Esophagus muscularis mucosa (tissue), 4 donors: ENCODE data around the gene HOXB8. TPM values are rescaled to one million over a fixed set of nuclear protein-coding genes. Genes with fewer than 3 reads are reported as not detected.

Source experiments
- DNase-seq: peaks from one replicate; pipeline ENCODE4 v3.0.0-alpha.2; 2017; ENCODE audit errors: extremely low spot score
- H3K27ac ChIP-seq, 4 donors: fragments of 200-600 bp; sonication (generic); replicated peaks in 1 of 4; 1 replicate in 3 of 4; 2 replicates in 1 of 4; pipeline ENCODE4 v1.5.1; 2016 to 2019; ENCODE audit warnings: mild to moderate bottlenecking in 1 of 4
- H3K27me3 ChIP-seq, 4 donors: fragments of 200-600 bp; sonication (generic); one replicate each; pipeline versions ENCODE4 v1.5.1 to v1.6.0; 2016 to 2019
- H3K36me3 ChIP-seq, 4 donors: fragments of 200-600 bp; sonication (generic); one replicate each; pipeline ENCODE4 v1.5.1; 2016 to 2019
- H3K4me1 ChIP-seq, 4 donors: fragments of 200-600 bp; sonication (generic); one replicate each; pipeline ENCODE4 v1.5.1; 2016 to 2019
- H3K4me3 ChIP-seq, 4 donors: fragments of 200-600 bp; sonication (generic); 1 replicate in 2 of 4; 2 replicates in 2 of 4; pipeline ENCODE4 v1.5.1; 2016 to 2019; ENCODE audit warnings: mild to moderate bottlenecking in 4 of 4, moderate library complexity in 1 of 4
- H3K9me3 ChIP-seq, 4 donors: fragments of 200-600 bp; sonication (generic); 1 replicate in 3 of 4; 2 replicates in 1 of 4; pipeline ENCODE4 v1.5.1; 2016 to 2019
- EP300 ChIP-seq: sonication (generic); formaldehyde crosslinking; IDR thresholded peaks from one replicate; pipeline ENCODE4 v1.6.1; 2017; ENCODE audit warnings: antibody characterized with exemption
- POLR2A ChIP-seq: fragments of 450-650 bp; IDR thresholded peaks from one replicate; pipeline ENCODE4 v1.6.1; 2017; ENCODE audit warnings: antibody characterized with exemption, moderate library complexity, mild to moderate bottlenecking, low read depth
- POLR2AphosphoS5 ChIP-seq, 2 donors: sonication (generic); formaldehyde crosslinking; IDR thresholded peaks; one replicate each; pipeline ENCODE4 v1.6.1; 2017; ENCODE audit warnings: antibody characterized with exemption in 2 of 2
- WGBS: methylation state at CpG from one replicate; pipeline ENCODE4 v1.1.5; 2018; 5-methylcytosine and 5-hydroxymethylcytosine counted together
- intact Hi-C: fragments of 100-400 bp; cut with DNase I; formaldehyde crosslinking; loops from one replicate; pipeline ENCODE4 v1.15.1; 2023
- total RNA-seq, 4 donors: library from RNA; depleted of rRNA; stranded (reverse); fragments of >200 nt; gene quantifications; one replicate each; pipeline versions ENCODE4 v1.1.0 to v1.2.1, GENCODE V29; 2016
- TF ChIP-seq, protein P1 (sequence below), 3 experiments: fragments of 200-600 bp in 2 of 3; fragments of 450-650 bp in 1 of 3; sonication (generic) in 2 of 3; IDR thresholded peaks; one replicate each; pipeline ENCODE4 v1.5.1; 2017 to 2019; ENCODE audit warnings: antibody characterized with exemption in 3 of 3, mild to moderate bottlenecking in 2 of 3, moderate library complexity in 1 of 3

Gene HOXB8
- total RNA-seq, 4 donors from 2014 or later, result not detected

DNA sequence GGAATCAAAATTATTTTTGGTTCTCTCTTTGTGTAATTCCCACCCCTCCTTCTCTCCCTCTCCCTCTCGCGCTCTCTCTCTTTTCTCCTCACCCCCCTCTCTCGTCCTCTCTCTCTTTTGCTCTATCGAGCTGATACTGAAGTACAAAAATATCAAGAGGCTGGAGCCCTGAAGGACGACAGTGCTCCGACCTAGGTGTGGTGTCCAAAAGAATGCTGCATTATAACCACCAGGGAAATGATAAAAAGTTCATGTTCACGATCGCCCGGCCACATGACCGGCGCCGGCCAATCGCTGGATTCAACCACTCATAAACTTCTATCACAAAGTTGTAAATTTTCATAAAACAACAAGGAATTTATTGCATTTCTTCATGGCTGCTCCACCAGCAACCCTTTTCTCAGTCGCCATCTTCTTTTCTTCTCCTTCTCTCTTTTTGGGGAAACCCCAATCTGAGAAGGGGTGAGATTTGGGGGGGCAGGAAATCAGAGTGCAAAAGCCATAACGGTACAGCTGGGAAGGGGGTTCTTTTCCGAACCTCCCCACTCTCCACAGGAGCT lies 10.2 kb downstream of the HOXB8 start, which contains the start of gene HOXB6:
HOXB6 (minus strand) TSS at position 217 of the 560 bp plus-strand sequence. CDS start 6,836 bp downstream, outside the sequence.
- Histone ChIP-seq H3K27me3 (peaks cover 18 to 100% (median 92%) of the 10 kb centered on the region in 4 donors), H3K9me3 (no peaks in the 10 kb centered on the region), H3K36me3 (no peaks in the 10 kb centered on the region), H3K4me1 (peaks cover 7 to 20% (median 15%) of the 10 kb centered on the region in 4 donors), H3K27ac (no peak within 1 kb of the TSS), H3K4me3 (peak within 1 kb of the TSS in 2 of 4 donors; percentile 8 to 16)
- WGBS, result 17% methylated on average over 16 of the region's 16 CpGs
- DNase-seq, result no peak
- intact Hi-C loops, result no loop called here
- TF ChIP-seq, protein P1, sequence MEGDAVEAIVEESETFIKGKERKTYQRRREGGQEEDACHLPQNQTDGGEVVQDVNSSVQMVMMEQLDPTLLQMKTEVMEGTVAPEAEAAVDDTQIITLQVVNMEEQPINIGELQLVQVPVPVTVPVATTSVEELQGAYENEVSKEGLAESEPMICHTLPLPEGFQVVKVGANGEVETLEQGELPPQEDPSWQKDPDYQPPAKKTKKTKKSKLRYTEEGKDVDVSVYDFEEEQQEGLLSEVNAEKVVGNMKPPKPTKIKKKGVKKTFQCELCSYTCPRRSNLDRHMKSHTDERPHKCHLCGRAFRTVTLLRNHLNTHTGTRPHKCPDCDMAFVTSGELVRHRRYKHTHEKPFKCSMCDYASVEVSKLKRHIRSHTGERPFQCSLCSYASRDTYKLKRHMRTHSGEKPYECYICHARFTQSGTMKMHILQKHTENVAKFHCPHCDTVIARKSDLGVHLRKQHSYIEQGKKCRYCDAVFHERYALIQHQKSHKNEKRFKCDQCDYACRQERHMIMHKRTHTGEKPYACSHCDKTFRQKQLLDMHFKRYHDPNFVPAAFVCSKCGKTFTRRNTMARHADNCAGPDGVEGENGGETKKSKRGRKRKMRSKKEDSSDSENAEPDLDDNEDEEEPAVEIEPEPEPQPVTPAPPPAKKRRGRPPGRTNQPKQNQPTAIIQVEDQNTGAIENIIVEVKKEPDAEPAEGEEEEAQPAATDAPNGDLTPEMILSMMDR (IDR thresholded peaks at IDR 0.05), result no peak
- TF ChIP-seq POLR2A, result no peak
- TF ChIP-seq POLR2AphosphoS5 (IDR thresholded peaks at IDR 0.05), result no peak
- TF ChIP-seq EP300, result no peak

- peak overlapping the region in 2 of 4 donors; percentile 8 to 16 for H3K4me3 ChIP-seq
- H3K9me3 ChIP-seq, result no peaks in the 10 kb centered on the region
- H3K27ac ChIP-seq, result no peak overlapping the region
- intact Hi-C loops, result no loop called here
- no peak for TF ChIP-seq POLR2AphosphoS5 (IDR thresholded peaks at IDR 0.05)
- TF ChIP-seq, protein P1 (IDR thresholded peaks at IDR 0.05), result no peak
- TF ChIP-seq EP300, result no peak
- TF ChIP-seq POLR2A, result no peak
- DNase-seq, result no peak
- 10% methylated on average over 20 of the region's 21 CpGs for WGBS
- peaks cover 18 to 100% (median 91%) of the 10 kb centered on the region in 4 donors for H3K27me3 ChIP-seq
- peaks cover 5 to 18% (median 12%) of the 10 kb centered on the region in 4 donors for H3K4me1 ChIP-seq
- no peaks in the 10 kb centered on the region for H3K36me3 ChIP-seq
These were observed 10.9 kb downstream of the HOXB8 start for GRCh38 chr17:48603959-48604769.

- peaks cover 18 to 100% (median 86%) of the 10 kb centered on the region in 4 donors for H3K27me3 ChIP-seq
- no peaks in the 10 kb centered on the region for H3K9me3 ChIP-seq
- intact Hi-C loops, result no loop called here
- DNase-seq, result no peak
- H3K4me3 ChIP-seq, result peak overlapping the region in 1 of 4 donors; percentile 12
- peaks cover 18 to 38% (median 28%) of the 10 kb centered on the region in 4 donors for H3K4me1 ChIP-seq
- H3K27ac ChIP-seq, result no peak overlapping the region
- H3K36me3 ChIP-seq, result no peaks in the 10 kb centered on the region
- WGBS, result 14% methylated on average over 14 of the region's 35 CpGs
- TF ChIP-seq, protein P1 (IDR thresholded peaks at IDR 0.05), result no peak
- TF ChIP-seq POLR2A (no peak), POLR2AphosphoS5 (IDR thresholded peaks at IDR 0.05) (no peak), EP300 (no peak)
These were observed 13.3 kb downstream of the HOXB8 start for GRCh38 chr17:48601539-48602425.

GRCh38 chr17:48601207-48601538 lies 13.9 kb downstream of the HOXB8 start:
- Histone ChIP-seq H3K36me3 (no peaks in the 10 kb centered on the region), H3K4me3 (no peak overlapping the region), H3K27ac (no peak overlapping the region), H3K9me3 (no peaks in the 10 kb centered on the region), H3K4me1 (peaks cover 23 to 44% (median 34%) of the 10 kb centered on the region in 4 donors), H3K27me3 (peaks cover 18 to 100% (median 86%) of the 10 kb centered on the region in 4 donors)
- 24% methylated on average over 4 of the region's 4 CpGs for WGBS
- TF ChIP-seq, protein P1 (IDR thresholded peaks at IDR 0.05), result no peak
- TF ChIP-seq POLR2AphosphoS5 (IDR thresholded peaks at IDR 0.05) (no peak), POLR2A (no peak), EP300 (no peak)
- intact Hi-C loops, result no loop called here
- DNase-seq, result no peak
